ENCODE results near the gene NF1.

The NF1 gene

DNA sequence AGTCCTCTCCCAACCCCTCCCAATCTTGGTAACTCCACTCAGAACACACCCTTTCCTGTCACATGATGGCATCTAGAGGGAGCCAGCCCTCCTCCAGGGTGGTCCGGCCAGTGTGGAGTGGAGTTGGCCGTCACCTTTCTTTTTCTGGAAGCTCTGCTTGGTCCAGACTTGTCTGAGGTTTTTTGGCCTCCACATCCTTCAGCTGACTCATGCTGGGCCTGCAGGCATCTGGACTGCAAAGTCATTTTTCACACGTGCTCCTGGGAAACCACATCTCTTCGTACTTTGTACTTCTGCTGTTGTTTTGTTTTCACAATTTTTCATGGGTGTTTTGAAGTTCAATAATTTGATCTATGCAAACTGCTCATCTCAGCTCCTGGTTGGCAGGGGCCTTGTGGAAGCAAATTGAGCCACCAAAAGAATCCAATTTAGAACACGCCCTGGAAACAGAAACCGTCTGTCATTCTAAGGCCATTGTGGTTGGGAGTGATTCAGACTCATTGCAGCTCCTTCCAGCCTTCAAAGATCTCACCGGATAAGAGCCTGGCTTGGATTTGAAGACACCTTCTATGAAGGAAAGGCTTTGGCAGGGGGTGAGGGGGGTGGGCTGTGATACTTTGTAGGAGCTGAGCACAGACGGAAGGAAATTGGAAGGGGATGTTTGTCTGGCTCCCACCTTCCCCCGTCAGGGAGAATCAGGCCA is 42.4 kb upstream of the NF1 start:
- TF ChIP-seq CTCF (IDR thresholded peaks at IDR 0.05; ENCODE audit: extremely low read depth, missing control alignments) = no peak
- no peak for DNase-seq (ENCODE audit: low spot score)

DNA sequence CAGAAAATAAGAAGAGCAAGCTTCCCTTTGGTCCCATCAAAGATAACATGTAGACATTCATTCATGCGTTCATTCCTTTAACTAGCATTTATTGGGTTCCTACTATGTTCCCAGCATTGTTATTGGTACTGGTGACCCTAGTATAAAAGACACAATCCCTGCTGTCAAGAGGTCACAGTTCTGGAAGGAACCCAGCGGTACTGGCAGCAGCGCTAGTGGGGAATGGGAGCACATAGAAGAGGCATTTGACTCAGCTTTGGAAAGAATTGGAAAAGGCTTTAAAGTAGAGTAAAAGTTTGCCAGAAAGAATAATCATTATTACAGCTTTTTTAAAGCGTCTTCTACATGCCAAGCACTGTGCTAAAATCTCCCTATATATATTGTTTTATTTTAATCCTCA is 41.7 kb upstream of the NF1 start:
- DNase-seq (ENCODE audit: low spot score) = no peak
- no peak for TF ChIP-seq CTCF (IDR thresholded peaks at IDR 0.05; ENCODE audit: extremely low read depth, missing control alignments)

GRCh38 chr17:31054761-31055160 is 40.0 kb upstream of the NF1 start:
- no peak for DNase-seq (ENCODE audit: low spot score)
- no peak for TF ChIP-seq CTCF (IDR thresholded peaks at IDR 0.05; ENCODE audit: extremely low read depth, missing control alignments)

DNA sequence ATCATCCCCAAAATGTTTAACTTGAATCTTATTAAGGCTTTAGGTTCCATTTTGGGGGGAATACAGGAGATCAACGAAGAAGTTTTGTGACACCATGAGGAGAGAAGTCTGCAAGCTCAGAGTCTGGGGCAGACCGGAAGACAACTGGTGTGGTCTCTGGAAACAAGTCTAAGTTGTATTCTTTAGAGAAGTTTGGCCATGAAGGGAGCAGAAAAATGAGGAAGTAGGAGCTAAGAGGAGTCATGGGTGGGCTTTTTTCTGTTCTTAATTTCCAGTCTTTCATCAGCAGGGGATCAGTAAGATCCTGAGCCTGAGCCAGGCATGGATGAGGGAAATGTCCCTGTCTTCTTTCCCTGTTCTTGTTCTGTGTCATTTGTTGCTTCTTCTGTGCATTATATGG is 35.8 kb upstream of the NF1 start:
- no peak for DNase-seq (ENCODE audit: low spot score)
- TF ChIP-seq CTCF (IDR thresholded peaks at IDR 0.05; ENCODE audit: extremely low read depth, missing control alignments) = no peak

DNA sequence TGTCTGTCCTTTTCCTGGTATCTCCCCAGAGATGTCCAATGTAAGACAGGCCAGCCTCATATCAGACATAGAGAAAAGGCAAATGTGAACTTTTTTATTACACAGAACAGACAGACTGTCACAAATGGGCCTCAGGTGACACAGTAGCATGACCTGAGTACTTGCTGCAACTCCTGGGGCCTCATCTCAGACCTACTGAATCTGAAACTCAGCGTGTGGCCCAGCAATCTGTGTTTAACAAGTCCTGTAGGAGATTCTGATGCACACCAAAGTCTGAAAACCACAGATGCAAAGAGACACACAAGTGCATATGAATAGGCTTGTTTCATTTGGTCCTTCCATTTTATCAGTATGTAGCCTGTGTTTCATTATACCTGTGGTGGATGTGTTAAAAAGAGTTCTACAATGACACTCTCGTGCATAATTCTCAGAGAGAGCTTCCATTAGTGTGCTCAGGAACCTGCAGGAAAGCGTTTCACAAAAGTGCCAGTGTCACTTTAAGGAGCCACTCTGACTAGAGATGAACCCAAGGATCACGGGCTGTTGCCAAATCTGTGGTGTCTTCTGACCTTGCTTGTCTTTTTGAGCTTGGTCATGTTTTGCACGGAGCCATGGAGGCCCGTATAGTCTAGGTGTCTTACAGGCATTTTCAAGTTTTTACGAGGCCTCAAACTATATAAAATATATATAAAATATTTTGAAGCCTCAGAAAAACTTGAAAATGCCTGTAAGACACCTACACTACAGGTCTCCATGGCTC is 33.8 kb upstream of the NF1 start:
- no peak for TF ChIP-seq CTCF (IDR thresholded peaks at IDR 0.05; ENCODE audit: extremely low read depth, missing control alignments)
- no peak for DNase-seq (ENCODE audit: low spot score)

- TF ChIP-seq CTCF (IDR thresholded peaks at IDR 0.05; ENCODE audit: extremely low read depth, missing control alignments) = no peak
- DNase-seq (ENCODE audit: low spot score) = no peak
Measured at GRCh38 chr17:31061678-31062077, 33.1 kb upstream of the NF1 start.

GRCh38 chr17:31062346-31062745 is 32.4 kb upstream of the NF1 start:
- no peak for DNase-seq (ENCODE audit: low spot score)
- TF ChIP-seq CTCF (IDR thresholded peaks at IDR 0.05; ENCODE audit: extremely low read depth, missing control alignments) = no peak
